GM23338 (cell line): Measurements from ENCODE around the gene CDK5RAP2. TPM values are rescaled to one million over a fixed set of nuclear protein-coding genes. Genes with fewer than 3 reads are reported as not detected.

ENCODE experiments used
- ATAC-seq: fragments of 200-7000 bp; cut with Tn5 transposase; 3 replicates; pipeline ENCODE4 v1.9.1; 2020
- DNase-seq: peaks from one replicate; pipeline ENCODE4 v3.0.0-alpha.2; 2015; ENCODE audit warnings: low spot score
- H2AFZ ChIP-seq: fragments of 200-600 bp; sonication (generic); 2 replicates; pipeline ENCODE4 v1.8.0; 2016; ENCODE audit warnings: antibody characterized with exemption, mild to moderate bottlenecking, moderate library complexity
- H3F3A ChIP-seq: fragments of 200-600 bp; sonication (generic); replicated peaks from 2 replicates; pipeline ENCODE4 v1.8.0; 2017; ENCODE audit warnings: antibody characterized with exemption, mixed run types, low read depth
- H3K27ac ChIP-seq: fragments of 200-600 bp; sonication (generic); 2 replicates; pipeline ENCODE4 v1.6.1; 2016; ENCODE audit warnings: low read depth
- H3K27me3 ChIP-seq: fragments of 200-600 bp; sonication (generic); 2 replicates; pipeline ENCODE4 v1.8.0; 2016; ENCODE audit warnings: mild to moderate bottlenecking, mixed run types, moderate library complexity; ENCODE audit not compliant: insufficient read depth
- H3K36me3 ChIP-seq: fragments of 200-600 bp; sonication (generic); 2 replicates; pipeline ENCODE4 v1.8.0; 2016; ENCODE audit warnings: mild to moderate bottlenecking; ENCODE audit not compliant: insufficient read depth
- H3K4me1 ChIP-seq: fragments of 200-600 bp; sonication (generic); 2 replicates; pipeline ENCODE4 v1.8.0; 2016; ENCODE audit warnings: mild to moderate bottlenecking, moderate library complexity; ENCODE audit not compliant: insufficient read depth
- H3K4me2 ChIP-seq: fragments of 200-600 bp; sonication (generic); 2 replicates; pipeline ENCODE4 v1.7.1; 2017; ENCODE audit warnings: mixed run types
- H3K4me3 ChIP-seq: fragments of 200-600 bp; sonication (generic); 2 replicates; pipeline ENCODE4 v1.6.1; 2016; ENCODE audit warnings: mixed run types
- H3K79me2 ChIP-seq: fragments of 200-600 bp; sonication (generic); replicated peaks from 2 replicates; pipeline ENCODE4 v1.8.0; 2017; ENCODE audit warnings: mild to moderate bottlenecking; ENCODE audit not compliant: insufficient read depth
- H3K9me2 ChIP-seq: fragments of 200-600 bp; sonication (generic); 2 replicates; pipeline ENCODE4 v1.8.0; 2017; ENCODE audit not compliant: insufficient read depth
- H4K20me1 ChIP-seq: fragments of 200-600 bp; sonication (generic); replicated peaks from 2 replicates; pipeline ENCODE4 v1.8.0; 2017; ENCODE audit warnings: mild to moderate bottlenecking; ENCODE audit not compliant: insufficient read depth
- H3K27ac Mint-ChIP-seq: 2 replicates; pipeline ENCODE4 v1.8.0; 2020; ENCODE audit warnings: inconsistent platforms, mild to moderate bottlenecking, moderate library complexity, mixed read lengths
- H3K27me3 Mint-ChIP-seq: 3 replicates; pipeline ENCODE4 v1.8.0; 2022; ENCODE audit warnings: low read depth, mild to moderate bottlenecking, moderate library complexity, mixed read lengths, inconsistent platforms; ENCODE audit not compliant: insufficient read depth, poor library complexity
- H3K36me3 Mint-ChIP-seq: 3 replicates; pipeline ENCODE4 v1.8.0; 2021; ENCODE audit warnings: low read depth, mild to moderate bottlenecking, inconsistent platforms, moderate library complexity, mixed read lengths
- H3K4me1 Mint-ChIP-seq: 3 replicates; pipeline ENCODE4 v1.8.0; 2020; ENCODE audit warnings: mild to moderate bottlenecking, inconsistent platforms, mixed read lengths
- H3K4me3 Mint-ChIP-seq: 3 replicates; pipeline ENCODE4 v1.8.0; 2021; ENCODE audit warnings: moderate library complexity, mild to moderate bottlenecking, inconsistent platforms, mixed read lengths
- H3K9me3 Mint-ChIP-seq: 3 replicates; pipeline ENCODE4 v1.8.0; 2020; ENCODE audit warnings: moderate library complexity, mild to moderate bottlenecking, inconsistent platforms, mixed read lengths
- CREB1 ChIP-seq: fragments of 250-450 bp; sonication (Bioruptor Pico); IDR thresholded peaks from 2 replicates; pipeline ENCODE4 v1.5.0; 2020; ENCODE audit warnings: low read depth, mild to moderate bottlenecking, moderate library complexity
- EZH2 ChIP-seq: fragments of 200-600 bp; sonication (generic); IDR thresholded peaks from one replicate; pipeline ENCODE4 v1.8.0; 2017; ENCODE audit warnings: antibody characterized with exemption, mild to moderate bottlenecking, low read depth; ENCODE audit not compliant: unreplicated experiment
- JUNB ChIP-seq: IDR thresholded peaks from one replicate; pipeline ENCODE4 v1.6.1; 2016; ENCODE audit warnings: antibody characterized with exemption; ENCODE audit not compliant: unreplicated experiment
- NANOG ChIP-seq: IDR thresholded peaks from 2 replicates; pipeline ENCODE4 v1.6.1; 2016; ENCODE audit warnings: antibody characterized with exemption, borderline replicate concordance
- POLR2AphosphoS5 ChIP-seq: IDR thresholded peaks from 2 replicates; pipeline ENCODE4 v1.6.1; 2016; ENCODE audit warnings: antibody characterized with exemption, low read depth
- ZNF114 ChIP-seq: fragments of 250-450 bp; sonication (Bioruptor Pico); IDR thresholded peaks from 2 replicates; pipeline ENCODE4 v1.5.0; 2020; ENCODE audit warnings: mild to moderate bottlenecking, moderate library complexity
- polyA plus RNA-seq: library from polyadenylated mRNA; unstranded; fragments of >200 nt; fragmentation: Nextera tagmentation; extraction: Ambion mirVana; gene quantifications from 2 replicates; pipeline ENCODE4 v1.2.1, GENCODE V29; 2016
- total RNA-seq: library from RNA; depleted of rRNA; stranded (reverse); fragments of >200 nt; shearing (Covaris generic); gene quantifications from 2 replicates; pipeline ENCODE4 v1.2.3, GENCODE V29; 2014
- TF ChIP-seq, protein P1 (sequence below), 2 experiments: fragments of 200-600 bp in 1 of 2; sonication (generic) in 1 of 2; conservative IDR thresholded peaks; 2 replicates each; pipeline versions ENCODE4 v1.5.1 to v1.6.1; 2016 to 2017; ENCODE audit warnings: antibody characterized with exemption in 2 of 2, low read depth in 2 of 2, mild to moderate bottlenecking in 2 of 2, moderate library complexity in 1 of 2
- TF ChIP-seq, protein P2 (sequence below): IDR thresholded peaks from one replicate; pipeline ENCODE4 v1.6.1; 2018; ENCODE audit warnings: antibody characterized with exemption; ENCODE audit not compliant: unreplicated experiment
- TF ChIP-seq, protein P3 (sequence below): fragments of 250-450 bp; sonication (Bioruptor Pico); IDR thresholded peaks from 2 replicates; pipeline ENCODE4 v1.5.0; 2020; ENCODE audit warnings: mild to moderate bottlenecking, moderate library complexity

The CDK5RAP2 gene
- total and polyA plus RNA-seq, 2 experiments from 2014 or later: 50.7 to 65.7 TPM

DNA sequence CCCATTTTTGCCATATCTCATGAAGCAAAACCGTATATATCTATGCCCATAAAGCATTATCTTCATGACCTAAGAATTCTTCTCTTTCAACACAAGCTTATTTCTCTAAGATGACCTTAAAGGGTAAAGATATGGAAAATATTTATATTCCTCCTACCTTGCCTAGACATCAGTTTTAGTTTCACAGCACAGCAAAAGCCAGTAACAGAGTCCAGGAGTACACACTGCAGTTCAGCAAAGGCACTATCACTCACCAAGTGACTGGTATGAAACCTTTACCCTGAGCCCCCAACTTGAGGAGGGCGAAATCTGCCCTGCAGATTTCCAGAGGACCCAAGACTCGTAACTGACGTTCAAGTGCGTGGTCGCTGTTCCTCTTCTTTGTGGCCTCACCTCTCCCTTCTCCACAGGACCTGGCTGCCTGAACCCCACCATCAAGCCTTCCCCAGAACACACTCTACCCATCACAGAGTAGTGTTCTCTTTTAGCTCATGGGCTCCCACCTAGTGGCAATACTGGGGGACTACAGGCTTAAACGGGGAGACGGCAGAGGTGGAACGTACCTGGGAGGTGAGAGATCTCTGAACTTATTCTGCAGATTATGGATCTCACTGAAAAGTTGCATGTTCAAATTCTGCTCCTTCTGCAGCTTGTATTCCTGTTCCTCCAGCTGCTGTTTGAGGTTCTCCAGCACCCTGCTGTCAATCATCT lies 141.0 kb downstream of the CDK5RAP2 start:
- Histone ChIP-seq H3F3A (no peaks in the 10 kb centered on the region), H3K27me3 (no peaks in the 10 kb centered on the region), H3K4me3 (no peak overlapping the region), H3K27ac (no peak overlapping the region), H3K4me1 (peaks cover 6% of the 10 kb centered on the region; the same call in 1 of the 2 replicates), H2AFZ (no peak overlapping the region), H3K4me2 (no peak overlapping the region), H3K79me2 (no peaks in the 10 kb centered on the region), H3K9me2 (no peaks in the 10 kb centered on the region), H3K36me3 (peaks cover 8% of the 10 kb centered on the region; the same call in 1 of the 2 replicates), H4K20me1 (0 out of 2 replicates have a peak, but pooled peaks cover 4% of the 10 kb centered on the region)
- Mint-ChIP-seq H3K27me3 (no peaks in the 10 kb centered on the region), H3K9me3 (no peaks in the 10 kb centered on the region), H3K27ac (no peak overlapping the region), H3K36me3 (peaks cover 36% of the 10 kb centered on the region), H3K4me3 (no peak overlapping the region), H3K4me1 (peaks cover 5% of the 10 kb centered on the region; the same call in 2 of the 3 replicates)
- ATAC-seq (peak; percentile 99), DNase-seq (peak; percentile 75)
- TF ChIP-seq, protein P1, sequence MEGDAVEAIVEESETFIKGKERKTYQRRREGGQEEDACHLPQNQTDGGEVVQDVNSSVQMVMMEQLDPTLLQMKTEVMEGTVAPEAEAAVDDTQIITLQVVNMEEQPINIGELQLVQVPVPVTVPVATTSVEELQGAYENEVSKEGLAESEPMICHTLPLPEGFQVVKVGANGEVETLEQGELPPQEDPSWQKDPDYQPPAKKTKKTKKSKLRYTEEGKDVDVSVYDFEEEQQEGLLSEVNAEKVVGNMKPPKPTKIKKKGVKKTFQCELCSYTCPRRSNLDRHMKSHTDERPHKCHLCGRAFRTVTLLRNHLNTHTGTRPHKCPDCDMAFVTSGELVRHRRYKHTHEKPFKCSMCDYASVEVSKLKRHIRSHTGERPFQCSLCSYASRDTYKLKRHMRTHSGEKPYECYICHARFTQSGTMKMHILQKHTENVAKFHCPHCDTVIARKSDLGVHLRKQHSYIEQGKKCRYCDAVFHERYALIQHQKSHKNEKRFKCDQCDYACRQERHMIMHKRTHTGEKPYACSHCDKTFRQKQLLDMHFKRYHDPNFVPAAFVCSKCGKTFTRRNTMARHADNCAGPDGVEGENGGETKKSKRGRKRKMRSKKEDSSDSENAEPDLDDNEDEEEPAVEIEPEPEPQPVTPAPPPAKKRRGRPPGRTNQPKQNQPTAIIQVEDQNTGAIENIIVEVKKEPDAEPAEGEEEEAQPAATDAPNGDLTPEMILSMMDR (conservative IDR thresholded peaks at IDR 0.05; ENCODE audit: low read depth in 2 of 2): peak; percentile 70 to 83
- no peak for TF ChIP-seq ZNF114 (CRISPR knock-in tag)

DNA sequence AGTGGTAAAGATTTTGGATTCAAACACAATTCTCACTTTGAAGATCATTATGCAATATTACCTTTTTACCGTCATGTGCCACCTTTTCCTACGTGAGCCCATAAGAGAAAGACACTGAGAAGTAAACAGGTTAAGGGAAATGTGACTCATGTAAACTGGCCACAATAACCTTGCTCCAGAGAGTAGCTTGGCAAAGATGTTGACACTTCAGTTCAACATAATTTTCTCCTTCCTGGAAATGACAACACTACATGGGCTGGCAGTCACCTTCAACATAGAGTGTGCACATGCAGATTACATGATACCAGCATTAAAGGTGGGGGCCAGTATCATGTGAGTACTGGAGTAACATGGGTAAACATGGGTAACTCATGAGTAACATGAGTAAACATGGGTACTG lies 141.9 kb downstream of the CDK5RAP2 start:
- Histone ChIP-seq H3K4me3 (no peak overlapping the region), H3K79me2 (no peaks in the 10 kb centered on the region), H3K9me2 (no peaks in the 10 kb centered on the region), H3K4me2 (no peak overlapping the region), H3K27me3 (no peaks in the 10 kb centered on the region), H4K20me1 (0 out of 2 replicates have a peak, but pooled peaks cover 4% of the 10 kb centered on the region), H3K27ac (no peak overlapping the region), H3K36me3 (peaks cover 8% of the 10 kb centered on the region; the same call in 1 of the 2 replicates), H2AFZ (no peak overlapping the region), H3F3A (no peaks in the 10 kb centered on the region), H3K4me1 (peaks cover 6% of the 10 kb centered on the region; the same call in 1 of the 2 replicates)
- Mint-ChIP-seq H3K4me3 (no peak overlapping the region), H3K36me3 (peaks cover 33% of the 10 kb centered on the region), H3K4me1 (peaks cover 5% of the 10 kb centered on the region; the same call in 2 of the 3 replicates), H3K9me3 (no peaks in the 10 kb centered on the region), H3K27me3 (no peaks in the 10 kb centered on the region), H3K27ac (no peak overlapping the region)
- DNase-seq: no peak
- no peak for ATAC-seq
- TF ChIP-seq JUNB (no peak), NANOG (no peak), EZH2 (no peak), POLR2AphosphoS5 (no peak), ZNF114 (CRISPR knock-in tag) (no peak), CREB1 (CRISPR knock-in tag) (no peak)
- TF ChIP-seq, protein P2, sequence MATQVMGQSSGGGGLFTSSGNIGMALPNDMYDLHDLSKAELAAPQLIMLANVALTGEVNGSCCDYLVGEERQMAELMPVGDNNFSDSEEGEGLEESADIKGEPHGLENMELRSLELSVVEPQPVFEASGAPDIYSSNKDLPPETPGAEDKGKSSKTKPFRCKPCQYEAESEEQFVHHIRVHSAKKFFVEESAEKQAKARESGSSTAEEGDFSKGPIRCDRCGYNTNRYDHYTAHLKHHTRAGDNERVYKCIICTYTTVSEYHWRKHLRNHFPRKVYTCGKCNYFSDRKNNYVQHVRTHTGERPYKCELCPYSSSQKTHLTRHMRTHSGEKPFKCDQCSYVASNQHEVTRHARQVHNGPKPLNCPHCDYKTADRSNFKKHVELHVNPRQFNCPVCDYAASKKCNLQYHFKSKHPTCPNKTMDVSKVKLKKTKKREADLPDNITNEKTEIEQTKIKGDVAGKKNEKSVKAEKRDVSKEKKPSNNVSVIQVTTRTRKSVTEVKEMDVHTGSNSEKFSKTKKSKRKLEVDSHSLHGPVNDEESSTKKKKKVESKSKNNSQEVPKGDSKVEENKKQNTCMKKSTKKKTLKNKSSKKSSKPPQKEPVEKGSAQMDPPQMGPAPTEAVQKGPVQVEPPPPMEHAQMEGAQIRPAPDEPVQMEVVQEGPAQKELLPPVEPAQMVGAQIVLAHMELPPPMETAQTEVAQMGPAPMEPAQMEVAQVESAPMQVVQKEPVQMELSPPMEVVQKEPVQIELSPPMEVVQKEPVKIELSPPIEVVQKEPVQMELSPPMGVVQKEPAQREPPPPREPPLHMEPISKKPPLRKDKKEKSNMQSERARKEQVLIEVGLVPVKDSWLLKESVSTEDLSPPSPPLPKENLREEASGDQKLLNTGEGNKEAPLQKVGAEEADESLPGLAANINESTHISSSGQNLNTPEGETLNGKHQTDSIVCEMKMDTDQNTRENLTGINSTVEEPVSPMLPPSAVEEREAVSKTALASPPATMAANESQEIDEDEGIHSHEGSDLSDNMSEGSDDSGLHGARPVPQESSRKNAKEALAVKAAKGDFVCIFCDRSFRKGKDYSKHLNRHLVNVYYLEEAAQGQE: no peak
- TF ChIP-seq, protein P3, sequence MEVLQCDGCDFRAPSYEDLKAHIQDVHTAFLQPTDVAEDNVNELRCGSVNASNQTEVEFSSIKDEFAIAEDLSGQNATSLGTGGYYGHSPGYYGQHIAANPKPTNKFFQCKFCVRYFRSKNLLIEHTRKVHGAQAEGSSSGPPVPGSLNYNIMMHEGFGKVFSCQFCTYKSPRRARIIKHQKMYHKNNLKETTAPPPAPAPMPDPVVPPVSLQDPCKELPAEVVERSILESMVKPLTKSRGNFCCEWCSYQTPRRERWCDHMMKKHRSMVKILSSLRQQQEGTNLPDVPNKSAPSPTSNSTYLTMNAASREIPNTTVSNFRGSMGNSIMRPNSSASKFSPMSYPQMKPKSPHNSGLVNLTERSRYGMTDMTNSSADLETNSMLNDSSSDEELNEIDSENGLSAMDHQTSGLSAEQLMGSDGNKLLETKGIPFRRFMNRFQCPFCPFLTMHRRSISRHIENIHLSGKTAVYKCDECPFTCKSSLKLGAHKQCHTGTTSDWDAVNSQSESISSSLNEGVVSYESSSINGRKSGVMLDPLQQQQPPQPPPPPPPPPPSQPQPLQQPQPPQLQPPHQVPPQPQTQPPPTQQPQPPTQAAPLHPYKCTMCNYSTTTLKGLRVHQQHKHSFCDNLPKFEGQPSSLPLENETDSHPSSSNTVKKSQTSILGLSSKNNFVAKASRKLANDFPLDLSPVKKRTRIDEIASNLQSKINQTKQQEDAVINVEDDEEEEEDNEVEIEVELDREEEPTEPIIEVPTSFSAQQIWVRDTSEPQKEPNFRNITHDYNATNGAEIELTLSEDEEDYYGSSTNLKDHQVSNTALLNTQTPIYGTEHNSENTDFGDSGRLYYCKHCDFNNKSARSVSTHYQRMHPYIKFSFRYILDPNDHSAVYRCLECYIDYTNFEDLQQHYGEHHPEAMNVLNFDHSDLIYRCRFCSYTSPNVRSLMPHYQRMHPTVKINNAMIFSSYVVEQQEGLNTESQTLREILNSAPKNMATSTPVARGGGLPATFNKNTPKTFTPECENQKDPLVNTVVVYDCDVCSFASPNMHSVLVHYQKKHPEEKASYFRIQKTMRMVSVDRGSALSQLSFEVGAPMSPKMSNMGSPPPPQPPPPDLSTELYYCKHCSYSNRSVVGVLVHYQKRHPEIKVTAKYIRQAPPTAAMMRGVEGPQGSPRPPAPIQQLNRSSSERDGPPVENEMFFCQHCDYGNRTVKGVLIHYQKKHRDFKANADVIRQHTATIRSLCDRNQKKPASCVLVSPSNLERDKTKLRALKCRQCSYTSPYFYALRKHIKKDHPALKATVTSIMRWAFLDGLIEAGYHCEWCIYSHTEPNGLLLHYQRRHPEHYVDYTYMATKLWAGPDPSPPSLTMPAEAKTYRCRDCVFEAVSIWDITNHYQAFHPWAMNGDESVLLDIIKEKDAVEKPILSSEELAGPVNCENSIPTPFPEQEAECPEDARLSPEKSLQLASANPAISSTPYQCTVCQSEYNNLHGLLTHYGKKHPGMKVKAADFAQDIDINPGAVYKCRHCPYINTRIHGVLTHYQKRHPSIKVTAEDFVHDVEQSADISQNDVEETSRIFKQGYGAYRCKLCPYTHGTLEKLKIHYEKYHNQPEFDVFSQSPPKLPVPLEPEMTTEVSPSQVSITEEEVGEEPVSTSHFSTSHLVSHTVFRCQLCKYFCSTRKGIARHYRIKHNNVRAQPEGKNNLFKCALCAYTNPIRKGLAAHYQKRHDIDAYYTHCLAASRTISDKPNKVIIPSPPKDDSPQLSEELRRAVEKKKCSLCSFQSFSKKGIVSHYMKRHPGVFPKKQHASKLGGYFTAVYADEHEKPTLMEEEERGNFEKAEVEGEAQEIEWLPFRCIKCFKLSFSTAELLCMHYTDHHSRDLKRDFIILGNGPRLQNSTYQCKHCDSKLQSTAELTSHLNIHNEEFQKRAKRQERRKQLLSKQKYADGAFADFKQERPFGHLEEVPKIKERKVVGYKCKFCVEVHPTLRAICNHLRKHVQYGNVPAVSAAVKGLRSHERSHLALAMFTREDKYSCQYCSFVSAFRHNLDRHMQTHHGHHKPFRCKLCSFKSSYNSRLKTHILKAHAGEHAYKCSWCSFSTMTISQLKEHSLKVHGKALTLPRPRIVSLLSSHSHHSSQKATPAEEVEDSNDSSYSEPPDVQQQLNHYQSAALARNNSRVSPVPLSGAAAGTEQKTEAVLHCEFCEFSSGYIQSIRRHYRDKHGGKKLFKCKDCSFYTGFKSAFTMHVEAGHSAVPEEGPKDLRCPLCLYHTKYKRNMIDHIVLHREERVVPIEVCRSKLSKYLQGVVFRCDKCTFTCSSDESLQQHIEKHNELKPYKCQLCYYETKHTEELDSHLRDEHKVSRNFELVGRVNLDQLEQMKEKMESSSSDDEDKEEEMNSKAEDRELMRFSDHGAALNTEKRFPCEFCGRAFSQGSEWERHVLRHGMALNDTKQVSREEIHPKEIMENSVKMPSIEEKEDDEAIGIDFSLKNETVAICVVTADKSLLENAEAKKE: no peak
